Brain microvascular endothelial cell (primary cell): Measurements from ENCODE around the gene CHRND.

Experiments
- DNase-seq: peaks from one replicate; pipeline ENCODE4 v3.0.0-alpha.2; 2020
- H3K27ac ChIP-seq: fragments of 250-450 bp; sonication (Bioruptor Pico); 2 replicates; pipeline ENCODE4 v1.5.1; 2020; ENCODE audit warnings: mild to moderate bottlenecking, moderate library complexity
- H3K27me3 ChIP-seq: fragments of 250-450 bp; sonication (Bioruptor Pico); replicated peaks from 2 replicates; pipeline ENCODE4 v1.5.1; 2020; ENCODE audit warnings: mild to moderate bottlenecking
- H3K36me3 ChIP-seq: fragments of 250-450 bp; sonication (Bioruptor Pico); replicated peaks from 2 replicates; pipeline ENCODE4 v1.5.1; 2020; ENCODE audit warnings: mild to moderate bottlenecking
- H3K4me3 ChIP-seq: 2 replicates; pipeline ENCODE4 v1.5.1; 2011; ENCODE audit warnings: low read depth, mild to moderate bottlenecking, control low read depth, low read length, moderate library complexity
- CTCF ChIP-seq: IDR thresholded peaks from 2 replicates; pipeline ENCODE4 v1.5.1; 2011; ENCODE audit warnings: low read depth, mild to moderate bottlenecking, moderate library complexity, low read length, control low read depth, inconsistent platforms; ENCODE audit errors: missing control alignments
- in situ Hi-C: cut with HindIII; loops from 2 replicates; pipeline ENCODE4 v1.10.0; 2017; ENCODE audit warnings: low sequenced_read_pairs, low pct_ligation_motif_present

CHRND gene

DNA sequence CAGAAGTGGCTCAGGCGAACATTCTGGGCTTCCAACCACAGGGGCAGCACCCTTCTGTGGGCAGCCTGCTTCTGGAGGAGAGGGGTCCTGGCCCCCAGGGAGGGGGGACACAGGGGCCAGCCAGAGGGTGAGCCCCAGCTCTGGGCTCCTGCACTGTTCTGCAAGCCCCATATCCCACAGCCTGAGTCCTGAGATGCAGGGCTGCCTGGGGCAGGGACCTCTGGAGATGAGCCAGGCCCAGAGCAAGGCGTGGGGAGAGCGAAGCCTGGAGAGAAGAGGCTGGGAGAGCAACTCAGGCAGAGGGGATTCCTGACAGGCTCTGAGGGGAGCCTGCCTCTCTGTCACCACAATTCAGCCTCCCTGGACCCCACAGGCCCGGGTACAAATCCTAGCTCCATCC, 19.3 kb upstream of the CHRND start:
- in situ Hi-C loops = no loop called here
- H3K4me3 ChIP-seq = no peak overlapping the region
- H3K27me3 ChIP-seq = peaks cover 51% of the 10 kb centered on the region
- no peaks in the 10 kb centered on the region for H3K36me3 ChIP-seq
- TF ChIP-seq CTCF = no peak
- H3K27ac ChIP-seq = no peak overlapping the region
- DNase-seq = no peak

DNA sequence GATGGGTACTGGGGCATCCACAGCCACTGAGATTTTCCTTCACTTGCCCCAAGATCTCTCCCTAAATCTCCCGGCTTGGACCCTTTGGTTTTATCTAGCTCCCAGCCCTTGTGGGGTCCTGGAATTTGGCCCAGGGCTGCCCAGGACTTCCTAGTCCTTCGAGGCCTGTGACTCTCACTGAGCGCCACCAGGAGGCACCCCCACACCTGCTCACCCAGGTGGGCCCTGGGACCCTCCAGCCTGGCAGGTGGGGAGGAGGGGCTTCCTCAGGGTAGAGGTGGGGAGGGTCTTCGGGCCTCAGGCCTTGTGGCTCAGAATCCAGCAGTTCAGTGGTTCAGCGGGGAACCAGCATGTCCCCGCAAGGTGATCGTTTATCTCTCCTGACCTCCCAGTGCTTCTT, 17.7 kb upstream of the CHRND start:
- no peaks in the 10 kb centered on the region for H3K36me3 ChIP-seq
- H3K27me3 ChIP-seq = peaks cover 47% of the 10 kb centered on the region
- TF ChIP-seq CTCF = peak; percentile 2
- no peak overlapping the region for H3K4me3 ChIP-seq
- H3K27ac ChIP-seq = no peak overlapping the region
- no peak for DNase-seq
- in situ Hi-C loops = no loop called here

DNA sequence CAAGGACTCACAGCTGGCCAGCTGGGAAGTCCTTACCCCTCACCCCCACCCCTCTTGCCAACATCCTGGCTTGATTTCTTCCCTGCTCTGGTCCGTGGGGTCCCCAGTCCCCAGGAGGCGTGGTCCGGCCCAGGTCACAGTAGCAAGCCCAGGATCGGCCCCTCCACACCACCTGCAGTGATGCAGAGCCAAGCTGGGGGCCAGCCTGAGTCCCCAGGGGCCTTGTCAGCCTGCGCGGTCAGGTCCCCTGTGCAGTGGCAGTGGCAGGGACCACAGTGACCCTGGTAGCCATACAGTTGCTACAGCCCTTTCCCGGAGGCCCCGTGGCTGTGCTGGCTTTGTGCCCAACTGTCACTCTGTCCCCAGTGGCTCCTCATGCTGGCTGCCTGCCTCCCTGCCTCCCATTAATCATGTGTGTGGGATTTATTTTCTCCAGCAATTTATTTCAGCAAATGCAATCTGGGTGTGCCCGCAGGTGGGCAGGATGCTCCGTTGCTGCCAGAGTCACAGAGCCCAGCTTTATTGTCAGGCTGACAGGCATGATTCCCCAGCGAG, 14.5 kb upstream of the CHRND start:
- H3K36me3 ChIP-seq = no peaks in the 10 kb centered on the region
- DNase-seq = no peak
- in situ Hi-C loops = no loop called here
- H3K4me3 ChIP-seq = no peak overlapping the region
- no peak for TF ChIP-seq CTCF
- H3K27ac ChIP-seq = no peak overlapping the region
- H3K27me3 ChIP-seq = peaks cover 26% of the 10 kb centered on the region

DNA sequence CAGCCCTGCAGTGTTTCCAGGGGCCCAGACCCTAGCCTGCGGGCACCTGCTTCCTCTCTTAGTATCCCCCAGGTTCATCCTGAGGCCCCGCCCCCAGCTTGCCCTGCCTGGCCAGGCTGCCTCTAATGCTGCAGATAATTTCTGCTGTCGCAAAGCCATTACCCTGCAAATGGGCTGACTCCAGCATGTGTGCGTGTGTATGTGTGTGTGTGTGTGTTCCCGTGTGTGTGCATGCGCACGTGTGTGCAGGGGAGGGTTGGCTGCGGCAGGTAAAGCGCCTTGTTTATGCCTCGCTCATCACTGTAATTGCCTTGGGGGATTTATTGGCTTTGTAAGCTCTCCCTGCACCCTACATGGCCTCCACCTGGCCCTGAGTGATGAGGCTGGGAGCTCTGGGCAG, 13.4 kb upstream of the CHRND start:
- in situ Hi-C loops = no loop called here
- Histone ChIP-seq H3K36me3 (no peaks in the 10 kb centered on the region), H3K27ac (no peak overlapping the region), H3K27me3 (peaks cover 26% of the 10 kb centered on the region), H3K4me3 (no peak overlapping the region)
- no peak for TF ChIP-seq CTCF
- DNase-seq = no peak

DNA sequence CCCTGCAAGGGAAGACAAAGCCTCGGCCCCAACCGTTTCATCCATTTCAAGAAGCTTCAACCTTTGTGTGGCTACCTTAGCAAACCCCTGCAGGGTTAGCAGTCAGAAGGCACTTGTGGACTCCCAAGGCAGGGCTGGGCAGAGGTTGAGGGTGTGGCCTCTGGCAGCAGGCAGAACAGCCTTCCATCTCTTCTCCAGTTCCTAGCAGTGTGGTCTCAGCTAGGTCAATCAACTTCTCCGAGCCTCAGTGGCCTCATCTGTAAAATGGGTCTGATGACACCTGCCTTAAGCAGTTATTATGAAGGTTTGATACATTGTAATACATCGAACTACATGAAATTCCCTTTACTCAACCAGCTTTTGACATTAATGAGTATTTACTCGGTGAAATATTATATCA, 12.6 kb upstream of the CHRND start:
- Histone ChIP-seq H3K27me3 (peaks cover 28% of the 10 kb centered on the region), H3K27ac (no peak overlapping the region), H3K4me3 (no peak overlapping the region), H3K36me3 (no peaks in the 10 kb centered on the region)
- no peak for TF ChIP-seq CTCF
- DNase-seq = no peak
- in situ Hi-C loops = no loop called here

DNA sequence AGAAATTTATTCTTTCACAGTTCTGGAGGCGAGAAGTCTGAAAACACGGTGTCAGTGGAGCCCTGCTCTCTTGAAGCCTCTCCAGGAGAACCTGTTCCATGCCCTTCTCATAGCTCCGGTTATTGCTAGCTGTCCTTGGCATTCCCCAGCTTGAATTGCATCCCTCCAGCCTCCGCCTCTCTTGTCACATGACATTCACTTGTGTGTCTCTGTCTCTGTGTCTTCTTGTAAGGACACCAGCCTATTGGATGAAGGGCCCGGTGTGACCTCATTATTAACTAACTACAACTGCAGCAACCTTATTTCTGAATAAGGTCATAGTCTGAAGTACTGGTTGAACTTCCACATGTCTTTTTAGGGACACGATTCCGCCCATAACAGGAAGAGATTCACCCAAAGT, 10.3 kb upstream of the CHRND start:
- no peak for DNase-seq
- Histone ChIP-seq H3K36me3 (no peaks in the 10 kb centered on the region), H3K27ac (no peak overlapping the region), H3K27me3 (peaks cover 39% of the 10 kb centered on the region), H3K4me3 (no peak overlapping the region)
- no peak for TF ChIP-seq CTCF
- in situ Hi-C loops = no loop called here
